A549 (cell line): ENCODE measurements around the gene SERPING1.

ENCODE experiments used
- BCL3 ChIP-seq: fragments of >200 bp; sonication (Bioruptor Twin); formaldehyde crosslinking; IDR thresholded peaks from 3 replicates; pipeline ENCODE4 v1.6.1; 2016
- BHLHE40 ChIP-seq: IDR thresholded peaks from 2 replicates; pipeline ENCODE4 v1.6.1; 2012; ENCODE audit warnings: low read depth, low read length, inconsistent platforms
- CHD4 ChIP-seq: fragments of 200-600 bp; sonication (generic); IDR thresholded peaks from 2 replicates; pipeline ENCODE4 v1.6.1; 2016; ENCODE audit warnings: antibody characterized with exemption, mild to moderate bottlenecking, borderline replicate concordance
- CTCF ChIP-seq: fragments of >200 bp; sonication (Bioruptor Twin); formaldehyde crosslinking; IDR thresholded peaks from 3 replicates; pipeline ENCODE4 v1.5.1; 2016
- EP300 ChIP-seq, 2 experiments: fragments of >200 bp; sonication (Bioruptor Twin); formaldehyde crosslinking; IDR thresholded peaks; 2 replicates in 1 of 2; 3 replicates in 1 of 2; pipeline ENCODE4 v1.6.1; 2016 to 2017
- GATA3 ChIP-seq: IDR thresholded peaks from 2 replicates; pipeline ENCODE4 v1.6.1; 2012; ENCODE audit warnings: borderline replicate concordance
- JUN ChIP-seq, 2 experiments: fragments of >200 bp; sonication (Bioruptor Twin); formaldehyde crosslinking; IDR thresholded peaks; 2 replicates in 1 of 2; 3 replicates in 1 of 2; pipeline ENCODE4 v1.6.1; 2016 to 2017
- MYC ChIP-seq: IDR thresholded peaks from 2 replicates; pipeline ENCODE4 v1.6.1; 2012; ENCODE audit warnings: mild to moderate bottlenecking, inconsistent platforms, low read length, improper control_type of control experiment, borderline replicate concordance
- POLR2A ChIP-seq: IDR thresholded peaks from 2 replicates; pipeline ENCODE4 v1.6.1; 2012; ENCODE audit warnings: mild to moderate bottlenecking, low read length
- RCOR1 ChIP-seq: fragments of 150-350 bp; IDR thresholded peaks from 2 replicates; pipeline ENCODE4 v1.6.1; 2014; ENCODE audit warnings: antibody characterized with exemption, low read length, low read depth
- RFX5 ChIP-seq: fragments of 450-650 bp; IDR thresholded peaks from 2 replicates; pipeline ENCODE4 v1.7.1; 2014; ENCODE audit warnings: antibody characterized with exemption, mild to moderate bottlenecking, moderate library complexity
- RNF2 ChIP-seq: fragments of 200-600 bp; sonication (generic); IDR thresholded peaks from 2 replicates; pipeline ENCODE4 v1.6.1; 2016; ENCODE audit warnings: low read depth, mild to moderate bottlenecking, antibody characterized with exemption, moderate library complexity, borderline replicate concordance
- ZNF302 ChIP-seq: fragments of 250-450 bp; sonication (Bioruptor Pico); IDR thresholded peaks from 2 replicates; pipeline ENCODE4 v1.9.0; 2021; ENCODE audit warnings: inconsistent platforms, mild to moderate bottlenecking, moderate library complexity

- TF ChIP-seq BHLHE40 (no peak), POLR2A (no peak), EP300 (IDR thresholded peaks at IDR 0.05) (no peak), CTCF (no peak), RNF2 (no peak), RCOR1 (no peak), RFX5 (no peak), MYC (no peak), JUN (IDR thresholded peaks at IDR 0.05) (no peak), ZNF302 (CRISPR knock-in tag) (no peak), CHD4 (no peak), GATA3 (no peak), BCL3 (no peak)
These were observed 40.1 kb downstream of the SERPING1 start for GRCh38 chr11:57637626-57638004.
